HEK293 (cell line): ENCODE measurements around the gene ACTL6B.
A peak's percentile ranks its signal among the peaks of the same experiment; 100 is the strongest.

Experiments
- CTCF ChIA-PET: fragments of 350-600 bp; formaldehyde crosslinking; extraction: SDS; loops from one replicate; lab custom pipeline; 2021; ENCODE audit warnings: antibody characterized with exemption; lab: Yijun Ruan, JAX
- POLR2A ChIA-PET: fragments of 300-600 bp; formaldehyde crosslinking; extraction: SDS; loops from one replicate; lab custom pipeline; 2020; ENCODE audit warnings: antibody characterized with exemption, inconsistent platforms; lab: Yijun Ruan, JAX
- H3K27ac ChIP-seq: fragments of 200-500 bp; sonication (Bioruptor generic); 2 replicates; pipeline ENCODE4 v1.5.1; 2014; ENCODE audit warnings: low read depth, low read length, control low read depth, inconsistent platforms; ENCODE audit errors: extremely low read depth
- H3K36me3 ChIP-seq, 2 experiments: fragments of 200-500 bp in 1 of 2; sonication (Bioruptor generic) in 1 of 2; 1 replicate in 1 of 2; 2 replicates in 1 of 2; pipeline ENCODE4 v1.5.1; 2014 to 2017; ENCODE audit warnings: inconsistent platforms in 2 of 2, low read length in 2 of 2; ENCODE audit not compliant: control insufficient read depth in 2 of 2, insufficient read depth in 1 of 2
- H3K4me1 ChIP-seq: fragments of 200-500 bp; sonication (Bioruptor generic); 2 replicates; pipeline ENCODE4 v1.5.1; 2014; ENCODE audit warnings: mild to moderate bottlenecking, low read length, inconsistent platforms; ENCODE audit not compliant: control insufficient read depth, insufficient read depth
- H3K4me3 ChIP-seq: 2 replicates; pipeline ENCODE4 v1.5.1; 2011; ENCODE audit warnings: low read depth, mild to moderate bottlenecking, control low read depth, low read length, moderate library complexity
- H3K9me3 ChIP-seq: fragments of 200-500 bp; sonication (Bioruptor generic); 2 replicates; pipeline ENCODE4 v1.5.1; 2014; ENCODE audit warnings: low read depth, low read length, inconsistent platforms; ENCODE audit not compliant: control insufficient read depth, insufficient read depth
- GLIS1 ChIP-seq: fragments of 450-650 bp; formaldehyde crosslinking; IDR thresholded peaks from 2 replicates; pipeline ENCODE4 v1.5.1; 2016; ENCODE audit warnings: missing biosample characterization, missing genetic modification characterization
- GLIS2 ChIP-seq: fragments of 450-650 bp; formaldehyde crosslinking; IDR thresholded peaks from 2 replicates; pipeline ENCODE4 v1.5.1; 2016; ENCODE audit warnings: missing biosample characterization, missing genetic modification characterization
- MEIS1 ChIP-seq: sonication (generic); formaldehyde crosslinking; IDR thresholded peaks from 2 replicates; pipeline ENCODE4 v1.8.1; 2022; ENCODE audit warnings: missing genetic modification reagents, mild to moderate bottlenecking, borderline replicate concordance
- OVOL3 ChIP-seq: fragments of 450-650 bp; formaldehyde crosslinking; IDR thresholded peaks from 2 replicates; pipeline ENCODE4 v1.5.1; 2016; ENCODE audit warnings: missing biosample characterization, missing genetic modification characterization
- REPIN1 ChIP-seq: fragments of 450-650 bp; formaldehyde crosslinking; IDR thresholded peaks from 2 replicates; pipeline ENCODE4 v1.5.1; 2017; ENCODE audit warnings: missing biosample characterization, missing genetic modification characterization, low read depth
- ZBTB20 ChIP-seq: fragments of 450-650 bp; formaldehyde crosslinking; IDR thresholded peaks from 2 replicates; pipeline ENCODE4 v1.5.1; 2016; ENCODE audit warnings: missing biosample characterization, missing genetic modification characterization
- ZEB2 ChIP-seq: fragments of 450-650 bp; formaldehyde crosslinking; IDR thresholded peaks from 2 replicates; pipeline ENCODE4 v1.5.1; 2016; ENCODE audit warnings: missing biosample characterization, missing genetic modification characterization
- ZNF155 ChIP-seq: fragments of 450-650 bp; formaldehyde crosslinking; IDR thresholded peaks from 2 replicates; pipeline ENCODE4 v1.5.1; 2016; ENCODE audit warnings: missing biosample characterization, missing genetic modification characterization
- ZNF157 ChIP-seq: fragments of 450-650 bp; formaldehyde crosslinking; IDR thresholded peaks from 2 replicates; pipeline ENCODE4 v1.5.1; 2016; ENCODE audit warnings: missing biosample characterization, missing genetic modification characterization
- ZNF266 ChIP-seq: fragments of 450-650 bp; formaldehyde crosslinking; IDR thresholded peaks from 2 replicates; pipeline ENCODE4 v1.5.1; 2016; ENCODE audit warnings: missing biosample characterization, missing genetic modification characterization, low read depth
- ZNF501 ChIP-seq: fragments of 450-650 bp; formaldehyde crosslinking; IDR thresholded peaks from 2 replicates; pipeline ENCODE4 v1.5.1; 2016; ENCODE audit warnings: missing biosample characterization, missing genetic modification characterization
- ZNF514 ChIP-seq: fragments of 450-650 bp; formaldehyde crosslinking; IDR thresholded peaks from 2 replicates; pipeline ENCODE4 v1.5.1; 2016; ENCODE audit warnings: missing biosample characterization, missing genetic modification characterization
- ZNF529 ChIP-seq: fragments of 450-650 bp; formaldehyde crosslinking; IDR thresholded peaks from 2 replicates; pipeline ENCODE4 v1.5.1; 2017; ENCODE audit warnings: missing genetic modification characterization, missing biosample characterization; ENCODE audit not compliant: insufficient replicate concordance
- ZNF654 ChIP-seq: fragments of 450-650 bp; formaldehyde crosslinking; IDR thresholded peaks from 2 replicates; pipeline ENCODE4 v1.5.1; 2016; ENCODE audit warnings: low read depth, missing biosample characterization, missing genetic modification characterization
- TF ChIP-seq, protein P1 (sequence below): fragments of 450-650 bp; formaldehyde crosslinking; IDR thresholded peaks from 2 replicates; pipeline ENCODE4 v1.5.1; 2016; ENCODE audit warnings: missing biosample characterization, missing genetic modification characterization
- TF ChIP-seq, protein P2 (sequence below): IDR thresholded peaks from 2 replicates; pipeline ENCODE4 v1.6.1; 2011; ENCODE audit warnings: mild to moderate bottlenecking, low read depth, low read length, borderline replicate concordance
- TF ChIP-seq, protein P3 (sequence below): fragments of 450-650 bp; formaldehyde crosslinking; IDR thresholded peaks from 2 replicates; pipeline ENCODE4 v1.5.1; 2016; ENCODE audit warnings: missing biosample characterization, missing genetic modification characterization
- TF ChIP-seq, protein P4 (sequence below): fragments of 450-650 bp; formaldehyde crosslinking; optimal IDR thresholded peaks from 2 replicates; pipeline ENCODE3; 2016; ENCODE audit warnings: missing biosample characterization, mild to moderate bottlenecking, missing genetic modification characterization
- TF ChIP-seq, protein P5 (sequence below): fragments of 450-650 bp; formaldehyde crosslinking; conservative IDR thresholded peaks from 2 replicates; pipeline ENCODE4 v1.5.1; 2016; ENCODE audit warnings: low read depth, missing biosample characterization, missing genetic modification characterization
- TF ChIP-seq, protein P6 (sequence below): fragments of 450-650 bp; formaldehyde crosslinking; IDR thresholded peaks from 2 replicates; pipeline ENCODE4 v1.5.1; 2017; ENCODE audit warnings: missing biosample characterization, mild to moderate bottlenecking, missing genetic modification characterization, moderate library complexity

Gene ACTL6B

DNA sequence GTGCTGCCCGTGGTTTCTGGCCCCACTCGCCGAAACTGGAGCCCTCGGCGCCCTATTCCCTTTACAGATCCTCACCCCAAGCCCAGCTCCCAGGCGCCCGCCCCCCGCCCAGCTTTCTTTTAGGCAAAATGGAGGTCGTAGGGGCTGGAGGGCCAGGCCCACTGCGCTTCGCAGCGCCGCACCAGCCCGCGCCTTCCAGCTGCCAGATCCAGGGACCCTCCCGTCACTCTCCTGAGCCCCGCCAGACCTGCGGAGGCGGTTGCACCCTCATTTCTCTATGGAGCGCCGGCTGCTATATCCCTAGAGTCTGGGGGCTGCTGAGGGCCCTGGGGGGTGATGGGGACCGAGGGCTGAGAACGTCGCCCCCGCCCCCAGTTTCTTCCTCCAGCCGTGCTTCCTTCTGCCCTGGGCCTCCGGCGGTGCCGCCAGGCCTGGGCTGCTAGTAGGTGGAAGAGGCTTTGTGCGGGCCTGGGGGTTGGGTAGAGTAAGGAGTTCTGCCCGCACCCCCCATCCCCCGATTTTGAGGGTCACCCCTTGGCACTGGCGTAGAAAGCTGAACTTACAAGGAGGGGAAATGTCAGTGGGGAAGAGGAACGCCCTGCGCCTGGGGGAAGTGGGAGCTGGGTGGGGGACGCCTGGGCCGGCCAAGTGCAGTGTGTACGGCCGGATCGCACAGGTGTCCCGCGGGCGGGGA is 18.3 kb upstream of the ACTL6B start (continued):
- TF ChIP-seq OVOL3: no peak
- TF ChIP-seq ZNF155 (tag by site-specific recombination): no peak
- TF ChIP-seq ZNF514: no peak
- TF ChIP-seq GLIS1 (tag by site-specific recombination): no peak; the same call in 1 of the 2 replicates
- TF ChIP-seq, protein P1, sequence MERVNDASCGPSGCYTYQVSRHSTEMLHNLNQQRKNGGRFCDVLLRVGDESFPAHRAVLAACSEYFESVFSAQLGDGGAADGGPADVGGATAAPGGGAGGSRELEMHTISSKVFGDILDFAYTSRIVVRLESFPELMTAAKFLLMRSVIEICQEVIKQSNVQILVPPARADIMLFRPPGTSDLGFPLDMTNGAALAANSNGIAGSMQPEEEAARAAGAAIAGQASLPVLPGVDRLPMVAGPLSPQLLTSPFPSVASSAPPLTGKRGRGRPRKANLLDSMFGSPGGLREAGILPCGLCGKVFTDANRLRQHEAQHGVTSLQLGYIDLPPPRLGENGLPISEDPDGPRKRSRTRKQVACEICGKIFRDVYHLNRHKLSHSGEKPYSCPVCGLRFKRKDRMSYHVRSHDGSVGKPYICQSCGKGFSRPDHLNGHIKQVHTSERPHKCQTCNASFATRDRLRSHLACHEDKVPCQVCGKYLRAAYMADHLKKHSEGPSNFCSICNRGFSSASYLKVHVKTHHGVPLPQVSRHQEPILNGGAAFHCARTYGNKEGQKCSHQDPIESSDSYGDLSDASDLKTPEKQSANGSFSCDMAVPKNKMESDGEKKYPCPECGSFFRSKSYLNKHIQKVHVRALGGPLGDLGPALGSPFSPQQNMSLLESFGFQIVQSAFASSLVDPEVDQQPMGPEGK: peak; percentile 84
- TF ChIP-seq, protein P2, sequence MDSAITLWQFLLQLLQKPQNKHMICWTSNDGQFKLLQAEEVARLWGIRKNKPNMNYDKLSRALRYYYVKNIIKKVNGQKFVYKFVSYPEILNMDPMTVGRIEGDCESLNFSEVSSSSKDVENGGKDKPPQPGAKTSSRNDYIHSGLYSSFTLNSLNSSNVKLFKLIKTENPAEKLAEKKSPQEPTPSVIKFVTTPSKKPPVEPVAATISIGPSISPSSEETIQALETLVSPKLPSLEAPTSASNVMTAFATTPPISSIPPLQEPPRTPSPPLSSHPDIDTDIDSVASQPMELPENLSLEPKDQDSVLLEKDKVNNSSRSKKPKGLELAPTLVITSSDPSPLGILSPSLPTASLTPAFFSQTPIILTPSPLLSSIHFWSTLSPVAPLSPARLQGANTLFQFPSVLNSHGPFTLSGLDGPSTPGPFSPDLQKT: no peak
- TF ChIP-seq ZNF266: no peak
- TF ChIP-seq, all 188 proteins: peak for 16

DNA sequence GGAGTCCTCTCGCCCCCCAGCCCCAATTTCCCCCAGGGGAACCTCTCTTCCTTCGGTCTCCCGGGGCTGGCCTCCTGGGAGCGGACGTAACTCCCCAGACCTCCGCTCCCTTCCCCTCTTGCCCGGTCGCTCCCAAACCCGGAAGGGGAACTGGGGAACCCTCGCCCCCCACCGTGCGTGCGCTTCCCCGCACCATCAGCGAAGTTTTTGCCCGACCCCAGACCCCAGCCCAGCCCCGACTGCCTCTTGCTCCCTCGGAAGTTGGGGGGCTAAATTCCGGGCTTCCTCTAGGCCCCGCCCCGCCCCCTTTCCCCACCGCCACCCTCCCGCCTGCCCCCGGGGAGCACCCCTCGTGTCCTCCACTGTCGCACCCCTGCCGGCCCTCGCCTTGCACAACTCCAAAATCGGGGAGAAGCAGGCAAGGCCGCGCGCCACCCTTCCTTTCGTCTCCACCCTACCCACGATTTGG is 17.7 kb upstream of the ACTL6B start:
- ChIA-PET POLR2A (interaction anchor here (0.9 to 3.8 kb wide), 3 partner anchors 44 to 201 kb away, joined by 3 to 26 read pairs (median 3); partner anchors contain the start of genes FBXO24, LRCH4 and SRRT), CTCF (interaction anchor here (8.4 kb wide), 1 partner anchor 18 kb away, joined by 77 read pairs; no protein-coding TSS in a partner anchor)
- peak overlapping the region; percentile 97 for H3K4me3 ChIP-seq

More for the DNA sequence above, 17.7 kb upstream of the ACTL6B start:
- Histone ChIP-seq H3K27ac (peak overlapping the region; percentile 84), H3K9me3 (no peaks in the 10 kb centered on the region), H3K4me1 (no peaks in the 10 kb centered on the region), H3K36me3 (peaks cover 0 to 25% of the 10 kb centered on the region in 2 experiments; a peak in 2 of 3 replicates)
- TF ChIP-seq, protein P3, sequence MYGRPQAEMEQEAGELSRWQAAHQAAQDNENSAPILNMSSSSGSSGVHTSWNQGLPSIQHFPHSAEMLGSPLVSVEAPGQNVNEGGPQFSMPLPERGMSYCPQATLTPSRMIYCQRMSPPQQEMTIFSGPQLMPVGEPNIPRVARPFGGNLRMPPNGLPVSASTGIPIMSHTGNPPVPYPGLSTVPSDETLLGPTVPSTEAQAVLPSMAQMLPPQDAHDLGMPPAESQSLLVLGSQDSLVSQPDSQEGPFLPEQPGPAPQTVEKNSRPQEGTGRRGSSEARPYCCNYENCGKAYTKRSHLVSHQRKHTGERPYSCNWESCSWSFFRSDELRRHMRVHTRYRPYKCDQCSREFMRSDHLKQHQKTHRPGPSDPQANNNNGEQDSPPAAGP (tag by site-specific recombination): no peak
- TF ChIP-seq ZNF501 (tag by site-specific recombination) (no peak), REPIN1 (0 out of 2 replicates have a peak, but pooled peaks have one; percentile 5), GLIS1 (tag by site-specific recombination) (no peak), GLIS2 (tag by site-specific recombination) (peak; percentile 74; the same call in 1 of the 2 replicates), ZNF654 (tag by site-specific recombination) (no peak), ZEB2 (no peak), MEIS1 (CRISPR knock-in tag) (no peak), ZNF157 (tag by site-specific recombination) (no peak), ZBTB20 (tag by site-specific recombination) (peak; percentile 2; the same call in 1 of the 2 replicates), ZNF529 (tag by site-specific recombination) (no peak), OVOL3 (no peak)
- TF ChIP-seq, protein P4, sequence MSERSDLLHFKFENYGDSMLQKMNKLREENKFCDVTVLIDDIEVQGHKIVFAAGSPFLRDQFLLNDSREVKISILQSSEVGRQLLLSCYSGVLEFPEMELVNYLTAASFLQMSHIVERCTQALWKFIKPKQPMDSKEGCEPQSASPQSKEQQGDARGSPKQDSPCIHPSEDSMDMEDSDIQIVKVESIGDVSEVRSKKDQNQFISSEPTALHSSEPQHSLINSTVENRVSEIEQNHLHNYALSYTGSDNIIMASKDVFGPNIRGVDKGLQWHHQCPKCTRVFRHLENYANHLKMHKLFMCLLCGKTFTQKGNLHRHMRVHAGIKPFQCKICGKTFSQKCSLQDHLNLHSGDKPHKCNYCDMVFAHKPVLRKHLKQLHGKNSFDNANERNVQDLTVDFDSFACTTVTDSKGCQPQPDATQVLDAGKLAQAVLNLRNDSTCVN: peak; percentile 32
- TF ChIP-seq, protein P5, sequence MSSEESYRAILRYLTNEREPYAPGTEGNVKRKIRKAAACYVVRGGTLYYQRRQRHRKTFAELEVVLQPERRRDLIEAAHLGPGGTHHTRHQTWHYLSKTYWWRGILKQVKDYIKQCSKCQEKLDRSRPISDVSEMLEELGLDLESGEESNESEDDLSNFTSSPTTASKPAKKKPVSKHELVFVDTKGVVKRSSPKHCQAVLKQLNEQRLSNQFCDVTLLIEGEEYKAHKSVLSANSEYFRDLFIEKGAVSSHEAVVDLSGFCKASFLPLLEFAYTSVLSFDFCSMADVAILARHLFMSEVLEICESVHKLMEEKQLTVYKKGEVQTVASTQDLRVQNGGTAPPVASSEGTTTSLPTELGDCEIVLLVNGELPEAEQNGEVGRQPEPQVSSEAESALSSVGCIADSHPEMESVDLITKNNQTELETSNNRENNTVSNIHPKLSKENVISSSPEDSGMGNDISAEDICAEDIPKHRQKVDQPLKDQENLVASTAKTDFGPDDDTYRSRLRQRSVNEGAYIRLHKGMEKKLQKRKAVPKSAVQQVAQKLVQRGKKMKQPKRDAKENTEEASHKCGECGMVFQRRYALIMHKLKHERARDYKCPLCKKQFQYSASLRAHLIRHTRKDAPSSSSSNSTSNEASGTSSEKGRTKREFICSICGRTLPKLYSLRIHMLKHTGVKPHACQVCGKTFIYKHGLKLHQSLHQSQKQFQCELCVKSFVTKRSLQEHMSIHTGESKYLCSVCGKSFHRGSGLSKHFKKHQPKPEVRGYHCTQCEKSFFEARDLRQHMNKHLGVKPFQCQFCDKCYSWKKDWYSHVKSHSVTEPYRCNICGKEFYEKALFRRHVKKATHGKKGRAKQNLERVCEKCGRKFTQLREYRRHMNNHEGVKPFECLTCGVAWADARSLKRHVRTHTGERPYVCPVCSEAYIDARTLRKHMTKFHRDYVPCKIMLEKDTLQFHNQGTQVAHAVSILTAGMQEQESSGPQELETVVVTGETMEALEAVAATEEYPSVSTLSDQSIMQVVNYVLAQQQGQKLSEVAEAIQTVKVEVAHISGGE (tag by site-specific recombination): peak; percentile 34
- TF ChIP-seq, protein P6, sequence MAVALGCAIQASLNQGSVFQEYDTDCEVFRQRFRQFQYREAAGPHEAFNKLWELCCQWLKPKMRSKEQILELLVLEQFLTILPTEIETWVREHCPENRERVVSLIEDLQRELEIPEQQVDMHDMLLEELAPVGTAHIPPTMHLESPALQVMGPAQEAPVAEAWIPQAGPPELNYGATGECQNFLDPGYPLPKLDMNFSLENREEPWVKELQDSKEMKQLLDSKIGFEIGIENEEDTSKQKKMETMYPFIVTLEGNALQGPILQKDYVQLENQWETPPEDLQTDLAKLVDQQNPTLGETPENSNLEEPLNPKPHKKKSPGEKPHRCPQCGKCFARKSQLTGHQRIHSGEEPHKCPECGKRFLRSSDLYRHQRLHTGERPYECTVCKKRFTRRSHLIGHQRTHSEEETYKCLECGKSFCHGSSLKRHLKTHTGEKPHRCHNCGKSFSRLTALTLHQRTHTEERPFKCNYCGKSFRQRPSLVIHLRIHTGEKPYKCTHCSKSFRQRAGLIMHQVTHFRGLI (tag by site-specific recombination): no peak
